ENCODE data around the gene DLK1. TPM values are rescaled to one million over a fixed set of nuclear protein-coding genes. Genes with fewer than 3 reads are reported as not detected.

The DLK1 gene
- total RNA-seq, 1 donor from 2014 or later: 7.2 TPM

GRCh38 chr14:100773331-100774163, 46.9 kb downstream of the DLK1 start:
- no peaks in the 10 kb centered on the region for H3K36me3 ChIP-seq
- no peaks in the 10 kb centered on the region for H3K27me3 ChIP-seq
- no peak overlapping the region for H3K4me3 ChIP-seq
- no peaks in the 10 kb centered on the region for H3K4me1 ChIP-seq
- no peaks in the 10 kb centered on the region for H3K9me3 ChIP-seq
- DNase-seq (ENCODE audit: low spot score in 2 of 2): peak in 1 of 2 donors; percentile 50
- no peak for TF ChIP-seq CTCF (IDR thresholded peaks at IDR 0.05)
- intact Hi-C loops (cut with DNase I): no loop called here
- no peak overlapping the region for H3K27ac ChIP-seq

GRCh38 chr14:100774164-100774537, 47.5 kb downstream of the DLK1 start:
- DNase-seq (ENCODE audit: low spot score in 2 of 2): peak in 1 of 2 donors; percentile 28
- no peak overlapping the region for H3K4me3 ChIP-seq
- H3K36me3 ChIP-seq: no peaks in the 10 kb centered on the region
- no peak overlapping the region for H3K27ac ChIP-seq
- no peaks in the 10 kb centered on the region for H3K27me3 ChIP-seq
- intact Hi-C loops (cut with DNase I): no loop called here
- TF ChIP-seq CTCF (IDR thresholded peaks at IDR 0.05): no peak
- H3K9me3 ChIP-seq: no peaks in the 10 kb centered on the region
- no peaks in the 10 kb centered on the region for H3K4me1 ChIP-seq

GRCh38 chr14:100775351-100775830, 48.7 kb downstream of the DLK1 start:
- intact Hi-C loops (cut with DNase I): no loop called here
- Histone ChIP-seq H3K4me3 (no peak overlapping the region), H3K27ac (no peak overlapping the region), H3K4me1 (no peaks in the 10 kb centered on the region), H3K36me3 (no peaks in the 10 kb centered on the region), H3K27me3 (no peaks in the 10 kb centered on the region), H3K9me3 (no peaks in the 10 kb centered on the region)
- TF ChIP-seq CTCF (IDR thresholded peaks at IDR 0.05): no peak
- peak in 1 of 2 donors; percentile 22 for DNase-seq (ENCODE audit: low spot score in 2 of 2)

DNA sequence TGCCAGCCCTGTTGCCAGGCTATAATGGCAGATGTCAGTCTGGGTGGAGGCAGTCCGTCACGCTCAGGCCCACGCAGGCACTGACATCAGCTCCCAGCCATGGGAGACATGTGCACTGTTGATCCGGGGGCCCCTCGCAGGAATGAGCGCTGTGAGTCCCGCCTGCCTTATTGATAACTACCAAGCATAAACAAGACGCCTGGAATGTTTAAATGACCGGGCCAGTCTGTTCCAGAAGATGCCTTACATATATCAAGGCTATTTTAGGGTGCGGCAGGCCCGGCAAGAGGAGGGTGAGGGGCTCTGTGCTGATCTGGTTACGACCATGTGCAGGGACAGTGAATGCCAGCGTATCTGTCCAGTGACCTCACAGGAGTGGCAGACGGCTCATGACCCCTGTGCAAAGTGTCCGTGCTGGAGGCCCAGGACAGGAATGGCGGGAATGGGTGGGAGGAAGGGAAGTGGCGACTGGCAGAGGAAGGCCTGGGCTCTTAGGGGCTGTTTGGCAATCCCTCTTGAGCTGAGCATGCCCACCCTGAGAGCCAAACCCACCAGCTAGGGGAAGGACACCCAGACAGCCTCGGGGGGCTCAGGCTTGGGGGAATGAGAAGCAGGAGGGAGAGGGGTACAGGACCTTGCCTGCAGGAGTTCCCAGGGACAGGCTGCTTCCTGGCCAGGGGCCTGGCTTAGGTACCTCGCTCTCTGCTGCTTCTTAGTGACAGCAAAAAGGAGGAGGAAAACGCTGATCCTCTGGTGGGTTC, 49.3 kb downstream of the DLK1 start:
- peak in 1 of 2 donors; percentile 56 for DNase-seq (ENCODE audit: low spot score in 2 of 2)
- no peak overlapping the region for H3K4me3 ChIP-seq
- intact Hi-C loops (cut with DNase I): no loop called here
- H3K27me3 ChIP-seq: no peaks in the 10 kb centered on the region
- H3K9me3 ChIP-seq: no peaks in the 10 kb centered on the region
- no peaks in the 10 kb centered on the region for H3K36me3 ChIP-seq
- no peak overlapping the region for H3K27ac ChIP-seq
- H3K4me1 ChIP-seq: no peaks in the 10 kb centered on the region
- no peak for TF ChIP-seq CTCF (IDR thresholded peaks at IDR 0.05)

DNA sequence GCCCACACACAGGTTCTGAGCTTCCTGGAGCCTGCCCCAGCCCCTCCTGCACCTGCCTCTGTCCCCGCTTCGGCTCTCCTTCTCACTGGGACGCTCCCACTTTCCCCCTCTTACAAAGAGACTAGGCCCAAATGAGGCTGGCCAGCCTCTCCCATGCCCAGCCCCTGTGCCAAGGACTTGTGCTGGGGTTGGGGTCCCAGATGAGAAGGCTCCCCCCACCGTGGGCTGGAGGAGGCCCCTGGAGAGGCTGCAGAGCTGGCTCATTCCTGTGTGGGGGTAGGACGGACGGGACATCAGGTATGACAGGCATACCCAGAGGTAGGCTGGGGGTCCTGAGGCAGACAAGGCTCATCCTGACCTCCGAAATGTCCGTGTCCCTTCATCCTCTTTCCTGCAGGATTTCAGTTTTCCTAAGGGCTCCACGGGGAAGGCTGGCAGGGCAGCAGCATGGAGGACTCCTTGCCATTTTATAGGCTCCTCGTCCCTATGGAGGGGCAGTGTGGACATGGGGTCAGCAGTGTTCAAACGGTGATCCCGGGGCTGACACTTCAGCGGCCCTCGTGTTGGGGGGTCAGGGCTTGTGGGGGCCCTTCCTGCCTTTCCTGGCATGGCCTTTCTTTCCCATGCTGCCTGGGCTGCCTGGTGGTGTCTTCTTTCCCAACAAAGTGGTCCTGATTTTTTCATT, 50.1 kb downstream of the DLK1 start:
- Histone ChIP-seq H3K4me3 (no peak overlapping the region), H3K4me1 (no peaks in the 10 kb centered on the region), H3K27me3 (no peaks in the 10 kb centered on the region), H3K9me3 (no peaks in the 10 kb centered on the region), H3K27ac (no peak overlapping the region), H3K36me3 (no peaks in the 10 kb centered on the region)
- no peak for TF ChIP-seq CTCF (IDR thresholded peaks at IDR 0.05)
- intact Hi-C loops (cut with DNase I): no loop called here
- DNase-seq (ENCODE audit: low spot score in 2 of 2): peak in 1 of 2 donors; percentile 28

Measured in ascending aorta (tissue), 2 donors.